WTC11 (cell line): ENCODE data around the gene WNT10A. TPM values are rescaled to one million over a fixed set of nuclear protein-coding genes. Genes with fewer than 3 reads are reported as not detected.

Experiments
- ATAC-seq: fragments of 200-7000 bp; cut with Tn5 transposase; 2 replicates; pipeline ENCODE4 v1.10.0; 2021; ENCODE audit warnings: mild to moderate bottlenecking, moderate library complexity
- CTCF ChIA-PET: fragments of 300-600 bp; sonication (Branson Sonifier 250); formaldehyde crosslinking; loops from one replicate; lab custom pipeline; 2021; ENCODE audit warnings: antibody characterized with exemption; lab: Charles Lee
- POLR2A ChIA-PET: fragments of 350-600 bp; sonication (Branson Sonifier 250); formaldehyde crosslinking; loops from one replicate; lab custom pipeline; 2021; ENCODE audit warnings: antibody characterized with exemption; lab: Charles Lee
- DNase-seq: peaks from one replicate; pipeline ENCODE4 v3.0.0; 2021; ENCODE audit warnings: low spot score
- H3K27ac Mint-ChIP-seq: 2 replicates; pipeline ENCODE4 v1.8.0; 2021; ENCODE audit warnings: mixed read lengths
- H3K27me3 Mint-ChIP-seq: 2 replicates; pipeline ENCODE4 v1.8.0; 2021; ENCODE audit warnings: low read depth, mild to moderate bottlenecking, moderate library complexity, mixed read lengths
- H3K36me3 Mint-ChIP-seq: 2 replicates; pipeline ENCODE4 v1.8.0; 2021; ENCODE audit warnings: mixed read lengths
- H3K4me1 Mint-ChIP-seq: 2 replicates; pipeline ENCODE4 v1.8.0; 2022; ENCODE audit warnings: mixed read lengths
- H3K4me3 Mint-ChIP-seq: 2 replicates; pipeline ENCODE4 v1.8.0; 2021; ENCODE audit warnings: mild to moderate bottlenecking, moderate library complexity, mixed read lengths
- H3K9me3 Mint-ChIP-seq: 2 replicates; pipeline ENCODE4 v1.8.0; 2021; ENCODE audit warnings: mixed read lengths
- AFF4 ChIP-seq: sonication (generic); formaldehyde crosslinking; IDR thresholded peaks from 2 replicates; pipeline ENCODE4 v1.8.1; 2023; ENCODE audit warnings: mild to moderate bottlenecking, missing genetic modification reagents, borderline replicate concordance
- ATF1 ChIP-seq: sonication (generic); formaldehyde crosslinking; IDR thresholded peaks from 2 replicates; pipeline ENCODE4 v1.8.1; 2023; ENCODE audit warnings: mild to moderate bottlenecking, moderate library complexity, missing genetic modification reagents
- CBFB ChIP-seq: sonication (generic); formaldehyde crosslinking; IDR thresholded peaks from 2 replicates; pipeline ENCODE4 v1.8.1; 2022; ENCODE audit warnings: mild to moderate bottlenecking, low read depth, missing genetic modification reagents
- ERG ChIP-seq: fragments of 250-450 bp; sonication (Bioruptor Pico); IDR thresholded peaks from 2 replicates; pipeline ENCODE4 v1.8.0; 2021; ENCODE audit warnings: mild to moderate bottlenecking
- FOXJ3 ChIP-seq: sonication (generic); formaldehyde crosslinking; IDR thresholded peaks from 2 replicates; pipeline ENCODE4 v1.9.0; 2021; ENCODE audit warnings: missing genetic modification reagents, mild to moderate bottlenecking, borderline replicate concordance
- HMGA2 ChIP-seq: fragments of 250-450 bp; sonication (Bioruptor Pico); IDR thresholded peaks from 2 replicates; pipeline ENCODE4 v1.4.0; 2021; ENCODE audit warnings: mild to moderate bottlenecking, moderate library complexity
- MYBL2 ChIP-seq: sonication (generic); formaldehyde crosslinking; IDR thresholded peaks from 2 replicates; pipeline ENCODE4 v1.8.1; 2023; ENCODE audit warnings: mild to moderate bottlenecking, moderate library complexity, missing genetic modification reagents
- NFYB ChIP-seq: sonication (generic); formaldehyde crosslinking; conservative IDR thresholded peaks from 2 replicates; pipeline ENCODE4 v1.8.0; 2022; ENCODE audit warnings: low read depth, missing genetic modification reagents
- PRDM15 ChIP-seq: sonication (generic); formaldehyde crosslinking; IDR thresholded peaks from 2 replicates; pipeline ENCODE4 v1.8.0; 2022; ENCODE audit warnings: missing genetic modification reagents
- SMAD3 ChIP-seq: sonication (generic); formaldehyde crosslinking; IDR thresholded peaks from 2 replicates; pipeline ENCODE4 v1.8.0; 2022; ENCODE audit warnings: missing genetic modification reagents, mild to moderate bottlenecking, borderline replicate concordance
- SOX15 ChIP-seq: fragments of 250-450 bp; sonication (Bioruptor Pico); IDR thresholded peaks from 2 replicates; pipeline ENCODE4 v1.9.0; 2021; ENCODE audit warnings: mild to moderate bottlenecking
- TCF7 ChIP-seq: sonication (generic); formaldehyde crosslinking; IDR thresholded peaks from 2 replicates; pipeline ENCODE4 v1.8.0; 2022; ENCODE audit warnings: mild to moderate bottlenecking, low read depth, missing genetic modification reagents, moderate library complexity
- ZNF219 ChIP-seq: sonication (generic); formaldehyde crosslinking; IDR thresholded peaks from 2 replicates; pipeline ENCODE4 v1.8.0; 2023; ENCODE audit warnings: missing genetic modification reagents, mild to moderate bottlenecking, borderline replicate concordance
- ZNF396 ChIP-seq: fragments of 250-450 bp; sonication (Bioruptor Pico); IDR thresholded peaks from 2 replicates; pipeline ENCODE4 v1.8.0; 2021; ENCODE audit warnings: mild to moderate bottlenecking, moderate library complexity, borderline replicate concordance
- ZNF423 ChIP-seq: fragments of 250-450 bp; sonication (Bioruptor Pico); IDR thresholded peaks from 2 replicates; pipeline ENCODE4 v2.1.2; 2022; ENCODE audit warnings: mild to moderate bottlenecking, moderate library complexity
- total RNA-seq: library from RNA; stranded (reverse); gene quantifications from 3 replicates; pipeline ENCODE4 v1.2.3, GENCODE V29; 2021
- TF ChIP-seq, protein P1 (sequence below): sonication (generic); formaldehyde crosslinking; IDR thresholded peaks from 2 replicates; pipeline ENCODE4 v1.8.0; 2022; ENCODE audit warnings: mild to moderate bottlenecking, missing genetic modification reagents
- TF ChIP-seq, protein P2 (sequence below): sonication (generic); formaldehyde crosslinking; IDR thresholded peaks from 2 replicates; pipeline ENCODE4 v1.8.0; 2022; ENCODE audit warnings: mild to moderate bottlenecking, missing genetic modification reagents
- TF ChIP-seq, protein P3 (sequence below): sonication (generic); formaldehyde crosslinking; conservative IDR thresholded peaks from 2 replicates; pipeline ENCODE4 v1.8.1; 2022; ENCODE audit warnings: mild to moderate bottlenecking, missing genetic modification reagents
- TF ChIP-seq, protein P4 (sequence below): sonication (generic); formaldehyde crosslinking; IDR thresholded peaks from 2 replicates; pipeline ENCODE4 v1.8.1; 2023; ENCODE audit warnings: mild to moderate bottlenecking, missing genetic modification reagents, moderate library complexity
- TF ChIP-seq, protein P5 (sequence below): sonication (generic); formaldehyde crosslinking; IDR thresholded peaks from 2 replicates; pipeline ENCODE4 v1.8.1; 2022; ENCODE audit warnings: low read depth, mild to moderate bottlenecking, moderate library complexity, missing genetic modification reagents, borderline replicate concordance

Gene WNT10A
- total RNA-seq, 1 experiment from 2014 or later: not detected

DNA sequence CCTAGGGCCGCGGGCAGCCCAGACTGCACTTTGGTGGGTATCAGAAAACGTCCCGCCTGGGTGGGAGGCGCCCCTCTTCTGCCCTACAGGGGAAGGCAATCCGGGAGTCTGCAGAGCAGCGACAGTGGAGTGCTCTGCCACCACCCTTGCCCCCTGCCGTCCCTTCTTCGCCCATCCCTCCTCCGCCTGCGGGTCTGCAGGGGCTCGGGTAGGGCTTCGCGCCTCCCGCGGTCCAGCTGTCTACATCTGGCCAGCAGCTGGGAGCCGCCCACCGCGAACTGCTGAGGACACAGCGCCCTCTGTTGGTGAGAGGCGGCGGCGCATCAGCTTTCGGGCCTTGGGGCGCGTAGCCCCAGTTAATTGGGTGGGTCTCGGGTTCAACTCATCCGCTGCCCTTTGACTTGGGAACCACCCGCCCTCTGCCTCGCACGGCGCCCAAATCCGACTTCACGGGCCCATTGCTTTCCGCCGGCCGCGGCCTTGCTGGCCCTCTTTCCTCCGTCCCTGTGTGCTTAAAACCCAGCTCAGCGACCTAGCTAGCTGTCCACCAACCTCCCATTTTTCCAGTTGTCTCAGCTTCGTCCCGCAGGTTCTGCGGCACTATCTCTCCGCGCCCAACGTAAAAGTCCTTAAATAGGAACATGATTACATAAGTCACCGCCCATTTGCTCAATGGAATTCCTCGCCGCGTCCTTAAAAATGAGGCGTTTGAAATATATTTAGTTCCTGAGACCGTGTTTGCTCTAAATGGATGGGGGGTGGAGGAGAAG lies 17.6 kb downstream of the WNT10A start (continued):
- TF ChIP-seq, protein P1, sequence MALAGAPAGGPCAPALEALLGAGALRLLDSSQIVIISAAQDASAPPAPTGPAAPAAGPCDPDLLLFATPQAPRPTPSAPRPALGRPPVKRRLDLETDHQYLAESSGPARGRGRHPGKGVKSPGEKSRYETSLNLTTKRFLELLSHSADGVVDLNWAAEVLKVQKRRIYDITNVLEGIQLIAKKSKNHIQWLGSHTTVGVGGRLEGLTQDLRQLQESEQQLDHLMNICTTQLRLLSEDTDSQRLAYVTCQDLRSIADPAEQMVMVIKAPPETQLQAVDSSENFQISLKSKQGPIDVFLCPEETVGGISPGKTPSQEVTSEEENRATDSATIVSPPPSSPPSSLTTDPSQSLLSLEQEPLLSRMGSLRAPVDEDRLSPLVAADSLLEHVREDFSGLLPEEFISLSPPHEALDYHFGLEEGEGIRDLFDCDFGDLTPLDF (CRISPR knock-in tag): no peak
- TF ChIP-seq SOX15 (CRISPR knock-in tag) (no peak), CBFB (no peak), ZNF396 (CRISPR knock-in tag) (no peak), PRDM15 (no peak), TCF7 (no peak), ZNF219 (CRISPR knock-in tag) (no peak)
- TF ChIP-seq, protein P2, sequence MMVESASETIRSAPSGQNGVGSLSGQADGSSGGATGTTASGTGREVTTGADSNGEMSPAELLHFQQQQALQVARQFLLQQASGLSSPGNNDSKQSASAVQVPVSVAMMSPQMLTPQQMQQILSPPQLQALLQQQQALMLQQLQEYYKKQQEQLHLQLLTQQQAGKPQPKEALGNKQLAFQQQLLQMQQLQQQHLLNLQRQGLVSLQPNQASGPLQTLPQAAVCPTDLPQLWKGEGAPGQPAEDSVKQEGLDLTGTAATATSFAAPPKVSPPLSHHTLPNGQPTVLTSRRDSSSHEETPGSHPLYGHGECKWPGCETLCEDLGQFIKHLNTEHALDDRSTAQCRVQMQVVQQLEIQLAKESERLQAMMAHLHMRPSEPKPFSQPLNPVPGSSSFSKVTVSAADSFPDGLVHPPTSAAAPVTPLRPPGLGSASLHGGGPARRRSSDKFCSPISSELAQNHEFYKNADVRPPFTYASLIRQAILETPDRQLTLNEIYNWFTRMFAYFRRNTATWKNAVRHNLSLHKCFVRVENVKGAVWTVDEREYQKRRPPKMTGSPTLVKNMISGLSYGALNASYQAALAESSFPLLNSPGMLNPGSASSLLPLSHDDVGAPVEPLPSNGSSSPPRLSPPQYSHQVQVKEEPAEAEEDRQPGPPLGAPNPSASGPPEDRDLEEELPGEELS (CRISPR knock-in tag): peak; percentile 70; the same call in 1 of the 2 replicates
- TF ChIP-seq, protein P3, sequence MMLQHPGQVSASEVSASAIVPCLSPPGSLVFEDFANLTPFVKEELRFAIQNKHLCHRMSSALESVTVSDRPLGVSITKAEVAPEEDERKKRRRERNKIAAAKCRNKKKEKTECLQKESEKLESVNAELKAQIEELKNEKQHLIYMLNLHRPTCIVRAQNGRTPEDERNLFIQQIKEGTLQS (CRISPR knock-in tag): no peak
- TF ChIP-seq, all 79 proteins: peak for 15

GRCh38 chr2:218899147-218899546 lies 18.5 kb downstream of the WNT10A start:
- Mint-ChIP-seq H3K4me1 (peaks cover 24% of the 10 kb centered on the region), H3K27ac (no peak overlapping the region), H3K27me3 (peaks cover 98% of the 10 kb centered on the region), H3K36me3 (no peaks in the 10 kb centered on the region), H3K4me3 (no peak overlapping the region), H3K9me3 (no peaks in the 10 kb centered on the region)
- ATAC-seq: no peak
- no peak for DNase-seq
- POLR2A ChIA-PET: interaction anchor here (0.6 kb wide), 1 partner anchor 379 kb away, joined by 4 read pairs; no protein-coding TSS in a partner anchor
- CTCF ChIA-PET: interaction anchor here (0.9 to 9.5 kb wide), 9 partner anchors 11 to 220 kb away, joined by 5 to 422 read pairs (median 25); partner anchors contain the start of genes CDK5R2, FEV, WNT10A and WNT6
- TF ChIP-seq FOXJ3 (no peak), CBFB (no peak), ERG (CRISPR knock-in tag) (no peak), MYBL2 (CRISPR knock-in tag) (no peak), AFF4 (no peak), ZNF423 (CRISPR knock-in tag) (no peak), ATF1 (CRISPR knock-in tag) (no peak), HMGA2 (CRISPR knock-in tag) (no peak), NFYB (no peak), SMAD3 (CRISPR knock-in tag) (no peak)
- TF ChIP-seq, protein P4, sequence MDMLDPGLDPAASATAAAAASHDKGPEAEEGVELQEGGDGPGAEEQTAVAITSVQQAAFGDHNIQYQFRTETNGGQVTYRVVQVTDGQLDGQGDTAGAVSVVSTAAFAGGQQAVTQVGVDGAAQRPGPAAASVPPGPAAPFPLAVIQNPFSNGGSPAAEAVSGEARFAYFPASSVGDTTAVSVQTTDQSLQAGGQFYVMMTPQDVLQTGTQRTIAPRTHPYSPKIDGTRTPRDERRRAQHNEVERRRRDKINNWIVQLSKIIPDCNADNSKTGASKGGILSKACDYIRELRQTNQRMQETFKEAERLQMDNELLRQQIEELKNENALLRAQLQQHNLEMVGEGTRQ: no peak
- TF ChIP-seq, protein P5, sequence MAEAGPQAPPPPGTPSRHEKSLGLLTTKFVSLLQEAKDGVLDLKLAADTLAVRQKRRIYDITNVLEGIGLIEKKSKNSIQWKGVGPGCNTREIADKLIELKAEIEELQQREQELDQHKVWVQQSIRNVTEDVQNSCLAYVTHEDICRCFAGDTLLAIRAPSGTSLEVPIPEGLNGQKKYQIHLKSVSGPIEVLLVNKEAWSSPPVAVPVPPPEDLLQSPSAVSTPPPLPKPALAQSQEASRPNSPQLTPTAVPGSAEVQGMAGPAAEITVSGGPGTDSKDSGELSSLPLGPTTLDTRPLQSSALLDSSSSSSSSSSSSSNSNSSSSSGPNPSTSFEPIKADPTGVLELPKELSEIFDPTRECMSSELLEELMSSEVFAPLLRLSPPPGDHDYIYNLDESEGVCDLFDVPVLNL (CRISPR knock-in tag): no peak
